SU-DHL-6 (cell line): ENCODE results near the gene KCTD4.

Experiments
- H2AFZ ChIP-seq: fragments of 200-600 bp; sonication (generic); 2 replicates; pipeline ENCODE4 v1.6.1; 2014; ENCODE audit warnings: low read depth, mild to moderate bottlenecking, moderate library complexity, mixed read lengths, antibody characterized with exemption, low read length; ENCODE audit not compliant: severe bottlenecking
- H3F3A ChIP-seq: fragments of 200-600 bp; shearing (Covaris generic); 2 replicates; pipeline ENCODE4 v1.6.0; 2016; ENCODE audit warnings: antibody characterized with exemption, mild to moderate bottlenecking; ENCODE audit not compliant: insufficient read depth
- H3K27ac ChIP-seq: fragments of 200-600 bp; sonication (generic); 2 replicates; pipeline ENCODE4 v1.5.1; 2016; ENCODE audit warnings: low read depth, mild to moderate bottlenecking, low read length, moderate library complexity, mixed read lengths
- H3K27me3 ChIP-seq: fragments of 200-600 bp; sonication (generic), shearing (Covaris generic); 2 replicates; pipeline ENCODE4 v1.6.0; 2014; ENCODE audit warnings: mild to moderate bottlenecking, low read length
- H3K36me3 ChIP-seq: fragments of 200-600 bp; sonication (generic); 2 replicates; pipeline ENCODE4 v1.6.1; 2014; ENCODE audit warnings: mild to moderate bottlenecking, low read length, mixed read lengths
- H3K4me2 ChIP-seq: fragments of 300-600, 200-600 bp; shearing (Covaris generic), sonication (generic); 2 replicates; pipeline ENCODE4 v1.6.0; 2014; ENCODE audit warnings: low read length, low read depth, mild to moderate bottlenecking; ENCODE audit not compliant: poor library complexity, severe bottlenecking
- H3K4me3 ChIP-seq: fragments of 200-600 bp; sonication (generic); 2 replicates; pipeline ENCODE4 v1.5.1; 2014; ENCODE audit warnings: antibody characterized with exemption, low read length, mild to moderate bottlenecking, mixed read lengths; ENCODE audit not compliant: insufficient read depth, poor library complexity, severe bottlenecking
- H3K79me2 ChIP-seq: fragments of 200-600 bp; sonication (generic); 2 replicates; pipeline ENCODE4 v1.6.1; 2014; ENCODE audit warnings: mild to moderate bottlenecking, low read length, moderate library complexity; ENCODE audit not compliant: insufficient read depth
- H3K9ac ChIP-seq: fragments of 200-600 bp; sonication (generic); 2 replicates; pipeline ENCODE4 v1.7.0; 2014; ENCODE audit warnings: mild to moderate bottlenecking, low read length
- H3K9me2 ChIP-seq: fragments of 200-600 bp; sonication (generic); replicated peaks from 2 replicates; pipeline ENCODE4 v1.6.1; 2014; ENCODE audit warnings: low read length; ENCODE audit not compliant: insufficient read depth
- H3K9me3 ChIP-seq: fragments of 200-600 bp; sonication (generic); 2 replicates; pipeline ENCODE4 v1.6.1; 2014; ENCODE audit warnings: low read length, mixed read lengths; ENCODE audit not compliant: insufficient read depth
- H4K20me1 ChIP-seq: fragments of 200-600 bp; sonication (generic); 2 replicates; pipeline ENCODE4 v1.6.1; 2014; ENCODE audit warnings: low read depth, mild to moderate bottlenecking, antibody characterized with exemption, low read length, moderate library complexity, mixed read lengths
- CTCF ChIP-seq: fragments of 200-600 bp; sonication (generic); IDR thresholded peaks from one replicate; pipeline ENCODE4 v1.5.1; 2017; ENCODE audit warnings: antibody characterized with exemption, mild to moderate bottlenecking, low read length, moderate library complexity; ENCODE audit not compliant: insufficient read depth, poor library complexity, severe bottlenecking
- EZH2phosphoT487 ChIP-seq: fragments of 200-600 bp; sonication (generic), shearing (Covaris generic); conservative IDR thresholded peaks from 2 replicates; pipeline ENCODE4 v1.6.1; 2018; ENCODE audit warnings: mild to moderate bottlenecking, antibody characterized with exemption, low read length, moderate library complexity, mixed read lengths

Gene KCTD4

DNA sequence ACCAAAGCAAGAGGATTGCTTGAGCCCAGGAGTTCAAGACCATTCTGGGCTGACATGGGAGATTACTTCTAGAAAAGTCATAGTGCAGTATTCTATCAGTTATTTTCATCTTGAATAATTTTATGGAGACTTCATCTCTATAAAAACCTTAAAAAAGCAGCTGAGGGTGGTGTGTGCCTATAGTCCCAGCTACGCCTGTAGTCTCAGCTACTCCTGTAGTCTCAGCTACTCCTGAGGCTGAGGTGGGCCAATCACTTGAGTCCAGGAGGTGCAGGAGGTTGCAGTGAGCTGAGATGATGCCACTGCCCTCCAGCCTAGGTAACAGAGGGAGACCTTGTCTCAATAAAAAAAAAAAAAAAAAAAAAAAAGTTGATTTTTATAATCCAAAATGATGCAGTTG, 22.1 kb upstream of the KCTD4 start:
- Histone ChIP-seq H3K27me3 (no peaks in the 10 kb centered on the region), H3K9me2 (no peaks in the 10 kb centered on the region), H3K4me2 (no peak overlapping the region), H4K20me1 (no peaks in the 10 kb centered on the region), H3K79me2 (peaks cover 5% of the 10 kb centered on the region), H3K27ac (no peak overlapping the region), H3F3A (peaks cover 6% of the 10 kb centered on the region; the same call in 1 of the 2 replicates), H2AFZ (no peak overlapping the region), H3K36me3 (no peaks in the 10 kb centered on the region), H3K9ac (no peak overlapping the region), H3K4me3 (no peak overlapping the region), H3K9me3 (no peaks in the 10 kb centered on the region)
- TF ChIP-seq EZH2phosphoT487 (no peak), CTCF (no peak)

- no peak overlapping the region for H3K4me2 ChIP-seq
- H3F3A ChIP-seq, result peaks cover 6% of the 10 kb centered on the region; the same call in 1 of the 2 replicates
- H3K9me2 ChIP-seq, result no peaks in the 10 kb centered on the region
- peaks cover 5% of the 10 kb centered on the region for H3K79me2 ChIP-seq
- no peaks in the 10 kb centered on the region for H3K36me3 ChIP-seq
- H3K4me3 ChIP-seq, result no peak overlapping the region
- H2AFZ ChIP-seq, result no peak overlapping the region
- no peak overlapping the region for H3K27ac ChIP-seq
- no peaks in the 10 kb centered on the region for H3K9me3 ChIP-seq
- TF ChIP-seq CTCF (no peak), EZH2phosphoT487 (no peak)
- H3K9ac ChIP-seq, result no peak overlapping the region
- no peaks in the 10 kb centered on the region for H3K27me3 ChIP-seq
- H4K20me1 ChIP-seq, result no peaks in the 10 kb centered on the region
Measured at GRCh38 chr13:45222516-45222915, 21.7 kb upstream of the KCTD4 start.

GRCh38 chr13:45220403-45220802, 19.6 kb upstream of the KCTD4 start:
- H2AFZ ChIP-seq, result no peak overlapping the region
- peaks cover 5% of the 10 kb centered on the region; the same call in 1 of the 2 replicates for H3K79me2 ChIP-seq
- no peaks in the 10 kb centered on the region for H3K27me3 ChIP-seq
- no peak overlapping the region for H3K4me2 ChIP-seq
- TF ChIP-seq CTCF (no peak), EZH2phosphoT487 (no peak)
- no peaks in the 10 kb centered on the region for H3K36me3 ChIP-seq
- no peaks in the 10 kb centered on the region for H4K20me1 ChIP-seq
- no peak overlapping the region for H3K4me3 ChIP-seq
- no peaks in the 10 kb centered on the region for H3F3A ChIP-seq
- no peaks in the 10 kb centered on the region for H3K9me2 ChIP-seq
- no peaks in the 10 kb centered on the region for H3K9me3 ChIP-seq
- H3K9ac ChIP-seq, result no peak overlapping the region
- H3K27ac ChIP-seq, result no peak overlapping the region
